GM19025 (cell line): ENCODE measurements around the gene PEX19.
A peak's percentile ranks its signal among the peaks of the same experiment; 100 is the strongest.

Experiments used
- ATAC-seq: cut with Tn5 transposase; IDR thresholded peaks from one replicate; pipeline ENCODE4 v1.9.1; 2021; ENCODE audit warnings: mild to moderate bottlenecking, low read depth, moderate library complexity; ENCODE audit not compliant: unreplicated experiment

Gene PEX19

GRCh38 chr1:160282807-160283206 is 2.1 kb downstream of the PEX19 start:
- no peak for ATAC-seq

- ATAC-seq: no peak
These were observed 6.9 kb downstream of the PEX19 start for GRCh38 chr1:160277987-160278386.

GRCh38 chr1:160277330-160277729 is 7.6 kb downstream of the PEX19 start:
- no peak for ATAC-seq

GRCh38 chr1:160271025-160271424 is 13.9 kb downstream of the PEX19 start:
- no peak for ATAC-seq

GRCh38 chr1:160267284-160267991 is 17.5 kb downstream of the PEX19 start:
- ATAC-seq: no peak

- no peak for ATAC-seq
These were observed 20.1 kb downstream of the PEX19 start for GRCh38 chr1:160264795-160265307.

- peak; percentile 69 for ATAC-seq
These were observed 22.8 kb downstream of the PEX19 start, which contains the start of gene DCAF8 for GRCh38 chr1:160261893-160262794. Gene DCAF8 (minus strand): TSS chr1:160262549. CDS start chr1:160244008, 18,541 bp downstream.

- no peak for ATAC-seq
These were observed 23.4 kb downstream of the PEX19 start for GRCh38 chr1:160261556-160261892.

- no peak for ATAC-seq
These were observed 24.2 kb downstream of the PEX19 start for GRCh38 chr1:160260406-160261382.

GRCh38 chr1:160258177-160258798 is 26.6 kb downstream of the PEX19 start:
- no peak for ATAC-seq

- ATAC-seq: no peak
These were observed 27.4 kb downstream of the PEX19 start for GRCh38 chr1:160257411-160258015.

- ATAC-seq: no peak
These were observed 28.4 kb downstream of the PEX19 start for GRCh38 chr1:160256396-160257046.

- no peak for ATAC-seq
These were observed 29.1 kb downstream of the PEX19 start for GRCh38 chr1:160255781-160256300.

- ATAC-seq: no peak
These were observed 33.0 kb downstream of the PEX19 start for GRCh38 chr1:160251687-160252526.

GRCh38 chr1:160251011-160251410 is 33.9 kb downstream of the PEX19 start:
- ATAC-seq: no peak

- no peak for ATAC-seq
These were observed 37.9 kb downstream of the PEX19 start for GRCh38 chr1:160247053-160247452.

GRCh38 chr1:160245434-160245833 is 39.5 kb downstream of the PEX19 start:
- ATAC-seq: no peak

GRCh38 chr1:160244209-160244608 is 40.7 kb downstream of the PEX19 start:
- no peak for ATAC-seq
